Neural cell (in vitro differentiated cells): ENCODE results near the gene USP37.

Experiments
- EP300 ChIP-seq: fragments of 450-650 bp; conservative IDR thresholded peaks from 2 replicates; pipeline ENCODE4 v1.6.1; 2014; ENCODE audit warnings: antibody characterized with exemption, mild to moderate bottlenecking, moderate library complexity; ENCODE audit not compliant: poor library complexity, severe bottlenecking
- EZH2 ChIP-seq: fragments of 200-600, 300-800 bp; shearing (Covaris generic), sonication (generic); IDR thresholded peaks from 2 replicates; pipeline ENCODE4 v1.6.1; 2014; ENCODE audit warnings: antibody characterized with exemption, low read length, borderline replicate concordance, mild to moderate bottlenecking; ENCODE audit not compliant: insufficient read depth, poor library complexity, severe bottlenecking
- MXI1 ChIP-seq: fragments of 450-650 bp; conservative IDR thresholded peaks from 2 replicates; pipeline ENCODE4 v1.6.1; 2014; ENCODE audit warnings: antibody characterized with exemption, mild to moderate bottlenecking; ENCODE audit not compliant: poor library complexity, severe bottlenecking
- POLR2AphosphoS5 ChIP-seq: IDR thresholded peaks from 2 replicates; pipeline ENCODE4 v1.6.1; 2012
- RAD21 ChIP-seq: fragments of 450-650 bp; conservative IDR thresholded peaks from 2 replicates; pipeline ENCODE4 v1.6.1; 2014; ENCODE audit warnings: antibody characterized with exemption, mild to moderate bottlenecking, moderate library complexity
- SMC3 ChIP-seq: fragments of 450-650 bp; conservative IDR thresholded peaks from 2 replicates; pipeline ENCODE4 v1.6.1; 2014; ENCODE audit warnings: antibody characterized with exemption, mild to moderate bottlenecking, moderate library complexity; ENCODE audit not compliant: poor library complexity
- TAF1 ChIP-seq: IDR thresholded peaks from 2 replicates; pipeline ENCODE4 v1.6.1; 2012; ENCODE audit warnings: low read depth
- TF ChIP-seq, protein P1 (sequence below): fragments of 450-650 bp; IDR thresholded peaks from 2 replicates; pipeline ENCODE4 v1.5.1; 2014; ENCODE audit warnings: antibody characterized with exemption, mild to moderate bottlenecking, moderate library complexity; ENCODE audit not compliant: poor library complexity, severe bottlenecking
- TF ChIP-seq, protein P2 (sequence below): IDR thresholded peaks from 2 replicates; pipeline ENCODE4 v1.6.1; 2012; ENCODE audit warnings: borderline replicate concordance

DNA sequence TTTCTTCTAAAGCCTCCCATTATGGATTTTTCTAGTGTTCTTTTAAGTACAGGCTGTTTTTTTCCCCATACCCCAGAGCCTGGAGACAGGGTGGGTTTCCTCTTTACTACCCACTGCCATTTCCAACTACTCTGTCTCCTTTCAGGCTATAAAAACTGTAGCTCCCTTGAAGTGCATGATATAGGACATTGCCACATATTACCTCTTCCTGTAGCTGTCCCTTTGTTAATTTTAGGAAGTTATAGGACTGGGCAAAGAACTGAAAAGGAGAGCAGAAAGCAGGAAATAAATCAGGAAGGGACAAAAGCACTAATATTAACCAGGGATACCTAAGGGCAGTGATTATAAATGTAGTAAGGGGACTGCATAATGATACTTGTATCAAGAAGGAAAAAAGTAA is 95.2 kb downstream of the USP37 start:
- TF ChIP-seq POLR2AphosphoS5 = no peak
- TF ChIP-seq, protein P1, sequence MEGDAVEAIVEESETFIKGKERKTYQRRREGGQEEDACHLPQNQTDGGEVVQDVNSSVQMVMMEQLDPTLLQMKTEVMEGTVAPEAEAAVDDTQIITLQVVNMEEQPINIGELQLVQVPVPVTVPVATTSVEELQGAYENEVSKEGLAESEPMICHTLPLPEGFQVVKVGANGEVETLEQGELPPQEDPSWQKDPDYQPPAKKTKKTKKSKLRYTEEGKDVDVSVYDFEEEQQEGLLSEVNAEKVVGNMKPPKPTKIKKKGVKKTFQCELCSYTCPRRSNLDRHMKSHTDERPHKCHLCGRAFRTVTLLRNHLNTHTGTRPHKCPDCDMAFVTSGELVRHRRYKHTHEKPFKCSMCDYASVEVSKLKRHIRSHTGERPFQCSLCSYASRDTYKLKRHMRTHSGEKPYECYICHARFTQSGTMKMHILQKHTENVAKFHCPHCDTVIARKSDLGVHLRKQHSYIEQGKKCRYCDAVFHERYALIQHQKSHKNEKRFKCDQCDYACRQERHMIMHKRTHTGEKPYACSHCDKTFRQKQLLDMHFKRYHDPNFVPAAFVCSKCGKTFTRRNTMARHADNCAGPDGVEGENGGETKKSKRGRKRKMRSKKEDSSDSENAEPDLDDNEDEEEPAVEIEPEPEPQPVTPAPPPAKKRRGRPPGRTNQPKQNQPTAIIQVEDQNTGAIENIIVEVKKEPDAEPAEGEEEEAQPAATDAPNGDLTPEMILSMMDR = no peak
- no peak for TF ChIP-seq EP300
- no peak for TF ChIP-seq RAD21
- no peak for TF ChIP-seq SMC3
- no peak for TF ChIP-seq TAF1
- TF ChIP-seq EZH2 = no peak
- no peak for TF ChIP-seq MXI1
- TF ChIP-seq, protein P2, sequence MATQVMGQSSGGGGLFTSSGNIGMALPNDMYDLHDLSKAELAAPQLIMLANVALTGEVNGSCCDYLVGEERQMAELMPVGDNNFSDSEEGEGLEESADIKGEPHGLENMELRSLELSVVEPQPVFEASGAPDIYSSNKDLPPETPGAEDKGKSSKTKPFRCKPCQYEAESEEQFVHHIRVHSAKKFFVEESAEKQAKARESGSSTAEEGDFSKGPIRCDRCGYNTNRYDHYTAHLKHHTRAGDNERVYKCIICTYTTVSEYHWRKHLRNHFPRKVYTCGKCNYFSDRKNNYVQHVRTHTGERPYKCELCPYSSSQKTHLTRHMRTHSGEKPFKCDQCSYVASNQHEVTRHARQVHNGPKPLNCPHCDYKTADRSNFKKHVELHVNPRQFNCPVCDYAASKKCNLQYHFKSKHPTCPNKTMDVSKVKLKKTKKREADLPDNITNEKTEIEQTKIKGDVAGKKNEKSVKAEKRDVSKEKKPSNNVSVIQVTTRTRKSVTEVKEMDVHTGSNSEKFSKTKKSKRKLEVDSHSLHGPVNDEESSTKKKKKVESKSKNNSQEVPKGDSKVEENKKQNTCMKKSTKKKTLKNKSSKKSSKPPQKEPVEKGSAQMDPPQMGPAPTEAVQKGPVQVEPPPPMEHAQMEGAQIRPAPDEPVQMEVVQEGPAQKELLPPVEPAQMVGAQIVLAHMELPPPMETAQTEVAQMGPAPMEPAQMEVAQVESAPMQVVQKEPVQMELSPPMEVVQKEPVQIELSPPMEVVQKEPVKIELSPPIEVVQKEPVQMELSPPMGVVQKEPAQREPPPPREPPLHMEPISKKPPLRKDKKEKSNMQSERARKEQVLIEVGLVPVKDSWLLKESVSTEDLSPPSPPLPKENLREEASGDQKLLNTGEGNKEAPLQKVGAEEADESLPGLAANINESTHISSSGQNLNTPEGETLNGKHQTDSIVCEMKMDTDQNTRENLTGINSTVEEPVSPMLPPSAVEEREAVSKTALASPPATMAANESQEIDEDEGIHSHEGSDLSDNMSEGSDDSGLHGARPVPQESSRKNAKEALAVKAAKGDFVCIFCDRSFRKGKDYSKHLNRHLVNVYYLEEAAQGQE = no peak
